Measurements from ENCODE around the gene AFAP1L2. TPM values are rescaled to one million over a fixed set of nuclear protein-coding genes. Genes with fewer than 3 reads are reported as not detected.

AFAP1L2 gene, protein sequence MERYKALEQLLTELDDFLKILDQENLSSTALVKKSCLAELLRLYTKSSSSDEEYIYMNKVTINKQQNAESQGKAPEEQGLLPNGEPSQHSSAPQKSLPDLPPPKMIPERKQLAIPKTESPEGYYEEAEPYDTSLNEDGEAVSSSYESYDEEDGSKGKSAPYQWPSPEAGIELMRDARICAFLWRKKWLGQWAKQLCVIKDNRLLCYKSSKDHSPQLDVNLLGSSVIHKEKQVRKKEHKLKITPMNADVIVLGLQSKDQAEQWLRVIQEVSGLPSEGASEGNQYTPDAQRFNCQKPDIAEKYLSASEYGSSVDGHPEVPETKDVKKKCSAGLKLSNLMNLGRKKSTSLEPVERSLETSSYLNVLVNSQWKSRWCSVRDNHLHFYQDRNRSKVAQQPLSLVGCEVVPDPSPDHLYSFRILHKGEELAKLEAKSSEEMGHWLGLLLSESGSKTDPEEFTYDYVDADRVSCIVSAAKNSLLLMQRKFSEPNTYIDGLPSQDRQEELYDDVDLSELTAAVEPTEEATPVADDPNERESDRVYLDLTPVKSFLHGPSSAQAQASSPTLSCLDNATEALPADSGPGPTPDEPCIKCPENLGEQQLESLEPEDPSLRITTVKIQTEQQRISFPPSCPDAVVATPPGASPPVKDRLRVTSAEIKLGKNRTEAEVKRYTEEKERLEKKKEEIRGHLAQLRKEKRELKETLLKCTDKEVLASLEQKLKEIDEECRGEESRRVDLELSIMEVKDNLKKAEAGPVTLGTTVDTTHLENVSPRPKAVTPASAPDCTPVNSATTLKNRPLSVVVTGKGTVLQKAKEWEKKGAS
- 18.7 TPM for total RNA-seq

DNA sequence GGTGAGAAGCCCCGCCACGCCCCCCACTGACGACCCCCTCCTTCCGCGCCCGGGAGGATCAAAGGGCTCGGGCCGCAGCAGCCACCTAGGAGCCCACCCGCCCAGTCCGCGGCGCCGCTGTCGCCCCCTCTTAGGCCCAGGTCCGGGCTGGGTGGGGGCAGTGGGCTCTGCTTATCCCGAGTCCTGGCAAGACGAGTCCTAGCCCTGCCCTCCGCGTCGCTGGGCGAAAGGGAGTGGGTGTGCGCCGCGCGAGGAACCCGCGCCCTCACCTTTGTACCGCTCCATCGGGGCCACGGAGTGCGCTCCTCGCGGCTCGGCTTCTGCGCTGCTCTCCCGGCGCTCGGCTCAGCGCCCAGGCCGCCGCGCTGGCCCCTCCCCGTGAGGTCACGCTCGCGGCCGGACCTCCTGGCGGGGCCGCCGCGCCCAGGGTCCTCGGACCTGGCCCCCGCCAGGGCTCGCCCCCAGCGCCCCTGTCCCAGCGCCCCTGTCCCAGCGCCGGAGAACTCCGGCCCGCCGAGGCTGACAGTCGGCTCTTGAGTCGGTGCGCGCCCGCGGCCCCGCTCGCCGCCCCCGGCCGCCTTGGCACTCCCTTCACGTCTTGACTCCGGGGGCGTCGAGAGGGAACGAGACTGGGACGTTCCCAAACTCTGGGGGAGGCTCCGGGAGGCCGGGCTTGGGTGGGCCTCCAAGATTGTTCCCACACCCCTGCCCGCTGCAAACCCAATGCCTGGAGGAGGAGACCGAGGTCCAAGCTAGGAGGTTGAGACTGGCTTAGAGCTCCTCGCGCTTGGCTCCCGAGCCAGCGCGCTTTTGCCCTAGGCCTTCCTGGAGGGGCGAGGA is at the start of gene AFAP1L2:
Gene AFAP1L2, minus strand, starts transcription at position 332 of the 840 bp plus-strand sequence. Its CDS starts 47 bp downstream, at position 285.

Small RNA genes within 50 kb of the gene (small RNA-seq; reads per million reads assigned to genes)
- gene RN7SL384P: not detected

Other genes starting within 250 kb of the AFAP1L2 start
- 53.1 TPM for gene CCDC186, start 230.3 kb downstream of the AFAP1L2 start, total RNA-seq
- gene TDRD1, start 225.1 kb downstream of the AFAP1L2 start, total RNA-seq: 1.4 TPM
- 3.2 TPM for gene VWA2, start 165.2 kb downstream of the AFAP1L2 start, total RNA-seq